PFSK-1 (cell line): ENCODE results near the gene ABCF3.

Experiments
- POLR2AphosphoS5 ChIP-seq: IDR thresholded peaks from 2 replicates; pipeline ENCODE4 v1.6.1; 2012; ENCODE audit warnings: low read depth, mild to moderate bottlenecking, control low read depth, low read length, moderate library complexity
- TAF1 ChIP-seq: IDR thresholded peaks from 2 replicates; pipeline ENCODE4 v1.6.1; 2012; ENCODE audit warnings: low read length, control low read depth, borderline replicate concordance; ENCODE audit not compliant: insufficient read depth

- TF ChIP-seq POLR2AphosphoS5 (no peak), TAF1 (no peak)
Measured at GRCh38 chr3:184175981-184176376, 10.0 kb upstream of the ABCF3 start.
